ENCODE measurements around the gene PHLPP1.
A peak's percentile ranks its signal among the peaks of the same experiment; 100 is the strongest.

The PHLPP1 gene

GRCh38 chr18:62852851-62853250, 137.5 kb downstream of the PHLPP1 start:
- no peak overlapping the region for H4K91ac ChIP-seq (ENCODE audit: low read depth, low read length, poor library complexity)
- WGBS, 2 donors (ENCODE audit: extremely low coverage in 2 of 2, insufficient read length in 2 of 2, insufficient replicate concordance in 1 of 2), result no CpG with 5 or more reads among the region's 2 CpGs
- no peak overlapping the region for H3K18ac ChIP-seq (ENCODE audit: low read length)
- H2AK5ac ChIP-seq (ENCODE audit: low read depth, low read length), result no peak overlapping the region
- H3K4me2 ChIP-seq (ENCODE audit: insufficient read depth, low read length, poor library complexity, severe bottlenecking), result no peak overlapping the region
- H3K36me3 ChIP-seq (replicated peaks in 1 of 2; ENCODE audit: control insufficient read depth in 2 of 2, insufficient read depth in 2 of 2, low read length in 2 of 2), result peaks cover 0 to 5% of the 10 kb centered on the region in 2 donors
- H3K9ac ChIP-seq (ENCODE audit: low read depth, low read length, poor library complexity), result no peak overlapping the region
- no peak overlapping the region for H3K23ac ChIP-seq (ENCODE audit: low read depth, low read length, poor library complexity)
- peaks cover 9% of the 10 kb centered on the region for H3K79me1 ChIP-seq (ENCODE audit: low read depth, low read length)
- no peak overlapping the region for H2AFZ ChIP-seq (ENCODE audit: low read length)
- no peak for DNase-seq (ENCODE audit: low spot score)
- H2BK120ac ChIP-seq (ENCODE audit: low read depth, low read length), result no peak overlapping the region
- no peak overlapping the region for H2BK12ac ChIP-seq (ENCODE audit: low read length)
- no peaks in the 10 kb centered on the region for H3K9me3 ChIP-seq (replicated peaks in 1 of 2; ENCODE audit: control insufficient read depth in 2 of 2, insufficient read depth in 1 of 2, low read depth in 1 of 2, low read length in 2 of 2)
- H4K8ac ChIP-seq (ENCODE audit: low read depth, low read length), result no peak overlapping the region
- H2BK5ac ChIP-seq (ENCODE audit: low read length), result no peak overlapping the region
- no peaks in the 10 kb centered on the region for H3K27me3 ChIP-seq (ENCODE audit: control insufficient read depth in 3 of 3, insufficient read depth in 3 of 3, low read depth in 1 of 3, low read length in 3 of 3)
- no peak overlapping the region for H3K14ac ChIP-seq (ENCODE audit: low read length)
- H3K4me3 ChIP-seq (ENCODE audit: low read length in 2 of 2), result no peak overlapping the region
- H3K4ac ChIP-seq (ENCODE audit: low read length), result no peak overlapping the region
- no peak overlapping the region for H2BK15ac ChIP-seq (ENCODE audit: low read length)
- no peak overlapping the region for H3K27ac ChIP-seq (replicated peaks; ENCODE audit: low read length)
- peaks cover 0 to 7% of the 10 kb centered on the region in 2 donors for H3K4me1 ChIP-seq (ENCODE audit: control insufficient read depth in 2 of 2, insufficient read depth in 1 of 2, low read depth in 1 of 2, low read length in 2 of 2)

DNA sequence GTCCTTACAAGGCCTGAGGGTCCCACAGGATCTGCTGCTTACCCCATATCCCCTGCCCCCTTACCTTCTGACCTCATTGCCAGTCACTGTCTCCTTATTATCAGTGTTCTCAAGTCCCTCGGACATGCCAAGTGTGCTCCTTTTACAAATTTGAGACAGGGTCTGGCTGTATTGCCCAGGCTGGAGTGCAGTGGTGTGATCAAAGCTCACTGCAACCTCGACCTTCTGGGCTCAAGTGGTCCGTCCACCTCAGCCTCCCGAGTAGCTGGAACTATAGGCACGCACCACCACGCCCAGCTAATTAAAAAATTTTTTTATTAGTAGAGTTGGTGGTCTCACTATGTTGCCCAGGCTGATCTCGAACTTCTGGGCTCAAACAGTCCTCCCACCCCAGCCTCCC, 141.0 kb downstream of the PHLPP1 start:
- Histone ChIP-seq H3K23ac (ENCODE audit: low read depth, low read length, poor library complexity) (no peak overlapping the region), H3K4me1 (ENCODE audit: control insufficient read depth in 2 of 2, insufficient read depth in 1 of 2, low read depth in 1 of 2, low read length in 2 of 2) (peaks cover 0 to 7% of the 10 kb centered on the region in 2 donors), H4K91ac (ENCODE audit: low read depth, low read length, poor library complexity) (no peak overlapping the region), H3K4me3 (ENCODE audit: low read length in 2 of 2) (no peak overlapping the region), H3K79me1 (ENCODE audit: low read depth, low read length) (peaks cover 8% of the 10 kb centered on the region), H2BK15ac (ENCODE audit: low read length) (no peak overlapping the region), H3K9ac (ENCODE audit: low read depth, low read length, poor library complexity) (no peak overlapping the region), H2AFZ (ENCODE audit: low read length) (no peak overlapping the region), H2BK12ac (ENCODE audit: low read length) (no peak overlapping the region), H2AK5ac (ENCODE audit: low read depth, low read length) (no peak overlapping the region), H2BK120ac (ENCODE audit: low read depth, low read length) (no peak overlapping the region), H3K36me3 (replicated peaks in 1 of 2; ENCODE audit: control insufficient read depth in 2 of 2, insufficient read depth in 2 of 2, low read length in 2 of 2) (peaks cover 0 to 13% of the 10 kb centered on the region in 2 donors), H3K27me3 (ENCODE audit: control insufficient read depth in 3 of 3, insufficient read depth in 3 of 3, low read depth in 1 of 3, low read length in 3 of 3) (no peaks in the 10 kb centered on the region), H4K8ac (ENCODE audit: low read depth, low read length) (peak overlapping the region; percentile 58), H3K18ac (ENCODE audit: low read length) (no peak overlapping the region), H3K4me2 (ENCODE audit: insufficient read depth, low read length, poor library complexity, severe bottlenecking) (no peak overlapping the region), H3K4ac (ENCODE audit: low read length) (no peak overlapping the region), H3K27ac (replicated peaks; ENCODE audit: low read length) (no peak overlapping the region), H2BK5ac (ENCODE audit: low read length) (no peak overlapping the region), H3K9me3 (replicated peaks in 1 of 2; ENCODE audit: control insufficient read depth in 2 of 2, insufficient read depth in 1 of 2, low read depth in 1 of 2, low read length in 2 of 2) (no peaks in the 10 kb centered on the region), H3K14ac (ENCODE audit: low read length) (no peak overlapping the region)
- DNase-seq (ENCODE audit: low spot score), result no peak
- no CpG with 5 or more reads among the region's 7 CpGs for WGBS, 2 donors (ENCODE audit: extremely low coverage in 2 of 2, insufficient read length in 2 of 2, insufficient replicate concordance in 1 of 2)

- Histone ChIP-seq H2BK5ac (ENCODE audit: low read length) (no peak overlapping the region), H3K36me3 (replicated peaks in 1 of 2; ENCODE audit: control insufficient read depth in 2 of 2, insufficient read depth in 2 of 2, low read length in 2 of 2) (peaks cover 0 to 24% of the 10 kb centered on the region in 2 donors), H3K4me3 (ENCODE audit: low read length in 2 of 2) (no peak overlapping the region), H2AK5ac (ENCODE audit: low read depth, low read length) (no peak overlapping the region), H2BK120ac (ENCODE audit: low read depth, low read length) (no peak overlapping the region), H3K4ac (ENCODE audit: low read length) (no peak overlapping the region), H3K27ac (replicated peaks; ENCODE audit: low read length) (no peak overlapping the region), H3K4me2 (ENCODE audit: insufficient read depth, low read length, poor library complexity, severe bottlenecking) (no peak overlapping the region), H2BK15ac (ENCODE audit: low read length) (no peak overlapping the region), H3K27me3 (ENCODE audit: control insufficient read depth in 3 of 3, insufficient read depth in 3 of 3, low read depth in 1 of 3, low read length in 3 of 3) (no peaks in the 10 kb centered on the region), H4K8ac (ENCODE audit: low read depth, low read length) (no peak overlapping the region), H4K91ac (ENCODE audit: low read depth, low read length, poor library complexity) (no peak overlapping the region), H3K9me3 (replicated peaks in 1 of 2; ENCODE audit: control insufficient read depth in 2 of 2, insufficient read depth in 1 of 2, low read depth in 1 of 2, low read length in 2 of 2) (no peaks in the 10 kb centered on the region), H3K79me1 (ENCODE audit: low read depth, low read length) (peaks cover 8% of the 10 kb centered on the region), H3K14ac (ENCODE audit: low read length) (no peak overlapping the region), H3K9ac (ENCODE audit: low read depth, low read length, poor library complexity) (no peak overlapping the region), H3K4me1 (ENCODE audit: control insufficient read depth in 2 of 2, insufficient read depth in 1 of 2, low read depth in 1 of 2, low read length in 2 of 2) (peaks cover 0 to 7% of the 10 kb centered on the region in 2 donors), H3K18ac (ENCODE audit: low read length) (no peak overlapping the region), H3K23ac (ENCODE audit: low read depth, low read length, poor library complexity) (no peak overlapping the region), H2BK12ac (ENCODE audit: low read length) (no peak overlapping the region), H2AFZ (ENCODE audit: low read length) (no peak overlapping the region)
- WGBS, 2 donors (ENCODE audit: extremely low coverage in 2 of 2, insufficient read length in 2 of 2, insufficient replicate concordance in 1 of 2), result no CpG with 5 or more reads among the region's 2 CpGs
- no peak for DNase-seq (ENCODE audit: low spot score)
Observed at GRCh38 chr18:62857263-62857976, 142.1 kb downstream of the PHLPP1 start.

DNA sequence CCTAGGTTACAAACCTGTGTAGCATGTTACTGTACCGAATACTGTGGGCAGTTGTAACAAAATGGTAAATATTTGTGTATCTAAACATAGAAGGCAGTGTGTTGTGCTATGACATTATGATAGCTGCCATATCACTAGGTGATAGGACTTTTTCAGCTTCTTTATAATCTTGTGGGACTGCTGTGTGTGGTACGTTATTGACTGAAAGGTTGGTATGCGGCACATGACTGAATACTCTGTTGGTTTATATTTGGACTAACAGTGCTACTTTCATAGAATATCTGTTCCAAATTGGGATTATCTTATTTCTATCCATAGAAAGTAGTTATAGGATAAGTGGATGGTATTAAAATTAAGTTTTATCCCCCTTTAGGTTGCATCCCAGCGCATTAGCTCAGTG, 144.7 kb downstream of the PHLPP1 start:
- H3K23ac ChIP-seq (ENCODE audit: low read depth, low read length, poor library complexity), result no peak overlapping the region
- H3K36me3 ChIP-seq (replicated peaks in 1 of 2; ENCODE audit: control insufficient read depth in 2 of 2, insufficient read depth in 2 of 2, low read length in 2 of 2), result peaks cover 0 to 44% of the 10 kb centered on the region in 2 donors
- no peak overlapping the region for H2AFZ ChIP-seq (ENCODE audit: low read length)
- no peak overlapping the region for H3K4me2 ChIP-seq (ENCODE audit: insufficient read depth, low read length, poor library complexity, severe bottlenecking)
- no peaks in the 10 kb centered on the region for H3K9me3 ChIP-seq (replicated peaks in 1 of 2; ENCODE audit: control insufficient read depth in 2 of 2, insufficient read depth in 1 of 2, low read depth in 1 of 2, low read length in 2 of 2)
- no peak overlapping the region for H3K14ac ChIP-seq (ENCODE audit: low read length)
- DNase-seq (ENCODE audit: low spot score), result no peak
- no peak overlapping the region for H2BK5ac ChIP-seq (ENCODE audit: low read length)
- H3K4ac ChIP-seq (ENCODE audit: low read length), result no peak overlapping the region
- no peak overlapping the region for H2AK5ac ChIP-seq (ENCODE audit: low read depth, low read length)
- no peak overlapping the region for H3K18ac ChIP-seq (ENCODE audit: low read length)
- H3K4me3 ChIP-seq (ENCODE audit: low read length in 2 of 2), result no peak overlapping the region
- no peak overlapping the region for H2BK120ac ChIP-seq (ENCODE audit: low read depth, low read length)
- H3K79me1 ChIP-seq (ENCODE audit: low read depth, low read length), result peaks cover 8% of the 10 kb centered on the region
- no CpG with 5 or more reads among the region's 4 CpGs for WGBS, 2 donors (ENCODE audit: extremely low coverage in 2 of 2, insufficient read length in 2 of 2, insufficient replicate concordance in 1 of 2)
- peaks cover 0 to 7% of the 10 kb centered on the region in 2 donors for H3K4me1 ChIP-seq (ENCODE audit: control insufficient read depth in 2 of 2, insufficient read depth in 1 of 2, low read depth in 1 of 2, low read length in 2 of 2)
- no peak overlapping the region for H3K9ac ChIP-seq (ENCODE audit: low read depth, low read length, poor library complexity)
- no peak overlapping the region for H3K27ac ChIP-seq (replicated peaks; ENCODE audit: low read length)
- no peak overlapping the region for H2BK12ac ChIP-seq (ENCODE audit: low read length)
- H3K27me3 ChIP-seq (ENCODE audit: control insufficient read depth in 3 of 3, insufficient read depth in 3 of 3, low read depth in 1 of 3, low read length in 3 of 3), result no peaks in the 10 kb centered on the region
- H4K91ac ChIP-seq (ENCODE audit: low read depth, low read length, poor library complexity), result no peak overlapping the region
- H4K8ac ChIP-seq (ENCODE audit: low read depth, low read length), result no peak overlapping the region
- no peak overlapping the region for H2BK15ac ChIP-seq (ENCODE audit: low read length)

Data from neuronal stem cell (in vitro differentiated cells).